Activated naive CD8-positive, alpha-beta T cell treated with anti-CD3 and anti-CD28 coated beads, Interleukin-2, amount 50 U/mL, for 16 hours (primary cell): ENCODE results near the gene AGPS.
"Not testable (repeated sequence)": the region's sequence is repeated elsewhere in the genome, so short reads cannot be mapped to it uniquely, and the experiment has no call there.

ENCODE experiments used
- DNase-seq: peaks from one replicate; pipeline ENCODE4 v3.0.0-alpha.2; 2020; ENCODE audit warnings: low read depth, low spot score

The AGPS gene

GRCh38 chr2:177467646-177468045 is 75.1 kb downstream of the AGPS start:
- DNase-seq: no peak

- no peak for DNase-seq
Measured at GRCh38 chr2:177471990-177472389, 79.4 kb downstream of the AGPS start.

GRCh38 chr2:177474301-177474700 is 81.7 kb downstream of the AGPS start:
- no peak for DNase-seq

GRCh38 chr2:177474998-177475397 is 82.4 kb downstream of the AGPS start:
- DNase-seq: no peak

- DNase-seq: no peak
Measured at GRCh38 chr2:177476897-177477296, 84.3 kb downstream of the AGPS start.

DNA sequence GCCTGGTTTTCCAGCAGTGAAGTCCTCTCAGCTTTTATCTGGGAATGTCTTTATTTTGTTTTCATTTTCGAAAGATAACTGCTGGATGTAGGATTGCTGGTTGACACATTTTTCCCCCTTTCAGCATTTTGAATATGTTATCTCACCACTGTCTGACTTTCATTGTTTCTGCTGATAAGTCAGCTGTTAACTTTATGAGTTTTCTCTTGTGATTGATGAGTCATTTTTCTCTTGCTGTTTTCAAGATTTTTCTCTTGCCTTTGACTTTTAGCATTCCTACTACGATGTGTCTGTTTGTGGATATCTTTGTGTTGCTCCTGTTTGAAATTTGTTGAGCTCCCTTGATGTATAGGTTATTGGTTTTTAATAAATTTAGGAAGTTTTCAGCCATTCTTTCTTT is 85.5 kb downstream of the AGPS start:
- no peak for DNase-seq

DNA sequence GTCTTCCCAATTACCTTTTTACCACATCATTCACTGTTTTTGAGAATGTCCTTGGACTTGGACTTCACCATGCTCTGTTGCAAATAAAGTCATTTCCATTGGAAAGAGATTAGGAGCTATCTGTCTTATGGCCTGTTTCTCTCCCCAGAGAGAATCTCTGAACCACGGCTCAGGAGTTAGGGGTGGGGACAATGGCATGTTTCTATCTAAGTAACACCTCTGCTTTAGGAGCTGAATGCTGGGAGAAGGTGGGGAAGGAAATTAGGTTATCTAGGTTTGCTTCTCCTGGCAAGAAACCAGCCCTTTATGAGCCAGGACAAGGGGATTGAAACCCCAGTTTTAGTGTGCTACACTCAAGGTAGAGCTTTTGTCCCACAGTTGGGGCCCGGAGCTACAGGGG is 86.3 kb downstream of the AGPS start:
- no peak for DNase-seq

GRCh38 chr2:177482195-177482594 is 89.6 kb downstream of the AGPS start:
- DNase-seq: no peak

GRCh38 chr2:177483531-177483930 is 91.0 kb downstream of the AGPS start:
- no peak for DNase-seq

GRCh38 chr2:177484180-177484795 is 91.7 kb downstream of the AGPS start:
- no peak for DNase-seq

GRCh38 chr2:177485657-177486056 is 93.1 kb downstream of the AGPS start:
- DNase-seq: not testable (repeated sequence)

DNA sequence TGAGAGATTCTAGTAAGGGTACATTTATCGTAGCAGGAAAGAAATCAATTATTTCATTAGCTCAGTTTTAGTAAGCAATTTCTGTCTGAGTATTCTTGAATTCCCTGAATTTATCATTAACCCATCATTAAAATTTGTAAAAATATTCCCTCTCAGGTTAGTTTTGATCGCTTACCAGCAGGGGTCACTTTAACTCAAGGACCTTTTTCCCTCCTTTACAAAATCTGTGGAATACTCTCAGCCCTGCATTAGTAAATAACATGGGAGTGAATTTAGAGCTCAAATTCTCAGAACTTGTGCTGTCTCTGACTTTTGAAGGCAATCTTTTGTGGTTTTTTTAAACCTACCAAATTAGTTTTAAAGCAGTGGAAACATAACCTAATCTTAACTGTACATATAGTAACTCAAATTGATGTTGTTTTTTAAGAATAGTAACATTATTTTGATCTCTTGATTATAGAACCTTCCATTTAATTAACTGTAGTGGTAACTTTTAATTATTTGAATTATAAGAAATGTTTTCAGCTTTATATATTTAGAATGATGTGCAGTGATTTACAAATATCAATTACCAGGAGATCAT is 97.2 kb downstream of the AGPS start:
- no peak for DNase-seq

- no peak for DNase-seq
Measured at GRCh38 chr2:177495945-177496344, 103.4 kb downstream of the AGPS start.

GRCh38 chr2:177496921-177497320 is 104.3 kb downstream of the AGPS start:
- no peak for DNase-seq

GRCh38 chr2:177501186-177501585 is 108.6 kb downstream of the AGPS start:
- no peak for DNase-seq

DNA sequence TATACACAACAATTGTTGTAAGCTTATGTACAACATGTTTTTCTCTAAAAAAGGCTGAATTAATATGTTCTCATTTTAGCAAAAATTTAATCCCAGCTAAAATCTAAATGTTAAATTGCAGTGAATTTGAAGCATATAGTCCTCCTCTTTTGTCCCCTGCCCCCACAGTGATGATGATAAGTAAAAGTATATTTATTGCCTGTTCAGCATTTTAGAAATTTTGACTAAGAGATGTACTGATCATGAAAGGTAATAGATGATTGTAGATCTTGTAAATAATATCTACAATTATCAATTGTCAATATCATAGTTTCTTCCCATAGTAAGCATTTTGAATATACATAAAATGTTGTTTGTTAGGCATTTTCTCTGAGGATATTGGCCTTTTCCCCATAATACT is 113.9 kb downstream of the AGPS start:
- DNase-seq: no peak

DNA sequence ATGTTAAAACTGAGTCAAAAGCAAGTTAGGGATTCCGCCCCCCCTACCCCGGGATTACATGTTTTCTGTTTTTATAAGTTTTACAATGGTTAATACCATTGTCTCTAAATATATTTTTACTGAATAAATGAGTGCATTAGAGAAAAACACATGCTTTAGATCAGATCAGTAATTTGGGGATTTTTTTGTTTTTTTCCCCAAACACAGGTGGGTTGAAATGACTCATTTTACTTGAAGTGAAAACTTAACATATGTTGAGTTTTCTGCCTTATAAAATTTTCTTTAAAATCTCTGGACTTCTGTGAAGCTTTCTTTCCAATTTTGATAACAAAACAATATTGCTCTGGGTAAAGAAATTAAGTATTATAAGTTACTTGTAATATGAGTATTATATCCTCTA is 114.4 kb downstream of the AGPS start:
- DNase-seq: no peak

DNA sequence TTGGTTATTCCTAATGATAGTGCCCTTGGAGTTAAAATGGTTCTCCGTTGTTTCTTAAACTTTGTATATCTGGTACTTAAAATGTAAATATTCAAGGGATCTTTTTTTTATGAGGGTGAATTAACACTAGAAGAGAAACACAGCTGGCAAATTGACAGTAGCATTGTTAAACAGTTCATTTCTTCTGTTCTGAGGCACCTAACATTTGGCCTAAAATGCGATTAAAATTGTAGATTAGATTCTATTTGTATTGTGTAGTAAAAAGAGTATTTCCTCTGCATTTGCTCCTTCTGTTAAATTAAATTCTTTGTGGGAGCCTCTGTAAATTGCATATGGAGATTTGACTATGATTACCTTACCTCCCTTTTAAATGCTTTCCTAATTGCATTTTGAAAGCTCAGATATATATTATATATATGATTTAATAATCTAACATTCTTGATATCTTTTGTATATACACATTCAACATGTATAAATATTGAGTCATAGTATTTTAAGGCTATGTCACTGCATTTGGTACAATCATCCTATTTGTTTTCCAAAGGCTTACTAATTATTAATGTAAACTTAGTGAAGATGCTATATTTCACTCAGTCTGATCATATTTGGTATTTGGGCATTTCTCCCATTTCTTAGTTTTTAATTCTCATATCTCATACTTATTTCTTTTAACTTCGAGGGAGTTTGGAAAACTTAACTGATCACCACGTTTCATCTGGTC is 124.4 kb downstream of the AGPS start:
- no peak for DNase-seq

DNA sequence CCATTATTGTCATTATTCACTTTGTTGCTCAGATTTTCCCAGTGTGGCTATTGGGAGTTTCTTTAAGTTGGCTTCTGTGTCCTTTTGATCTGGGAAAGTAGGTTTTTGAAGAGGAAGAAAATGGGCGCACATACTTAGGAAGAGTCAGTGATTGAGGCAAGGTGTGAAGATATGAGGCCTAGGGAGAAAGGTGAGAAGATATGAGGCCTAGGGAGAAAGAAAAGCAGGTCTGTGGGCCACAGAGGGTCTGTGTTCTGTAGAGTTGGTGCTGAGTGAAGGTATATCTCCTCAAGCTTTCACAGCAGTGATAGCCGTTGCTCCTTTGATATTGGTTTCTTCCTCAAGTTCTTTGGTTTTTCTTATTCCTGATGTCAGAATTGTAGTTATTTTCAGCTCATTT is 126.2 kb downstream of the AGPS start:
- no peak for DNase-seq

- DNase-seq: no peak
Measured at GRCh38 chr2:177519534-177520115, 127.1 kb downstream of the AGPS start.

- no peak for DNase-seq
Measured at GRCh38 chr2:177520324-177520723, 127.8 kb downstream of the AGPS start.

- no peak for DNase-seq
Measured at GRCh38 chr2:177523781-177524180, 131.2 kb downstream of the AGPS start.
